GM19452 (cell line): ENCODE results near the gene PDCD2L.
A peak's percentile ranks its signal among the peaks of the same experiment; 100 is the strongest.
"Not testable (repeated sequence)": the region's sequence is repeated elsewhere in the genome, so short reads cannot be mapped to it uniquely, and the experiment has no call there.

ENCODE experiments used
- ATAC-seq: cut with Tn5 transposase; IDR thresholded peaks from one replicate; pipeline ENCODE4 v1.9.1; 2021; ENCODE audit not compliant: unreplicated experiment

PDCD2L gene

GRCh38 chr19:34373601-34374288 lies 30.5 kb upstream of the PDCD2L start:
- no peak for ATAC-seq

DNA sequence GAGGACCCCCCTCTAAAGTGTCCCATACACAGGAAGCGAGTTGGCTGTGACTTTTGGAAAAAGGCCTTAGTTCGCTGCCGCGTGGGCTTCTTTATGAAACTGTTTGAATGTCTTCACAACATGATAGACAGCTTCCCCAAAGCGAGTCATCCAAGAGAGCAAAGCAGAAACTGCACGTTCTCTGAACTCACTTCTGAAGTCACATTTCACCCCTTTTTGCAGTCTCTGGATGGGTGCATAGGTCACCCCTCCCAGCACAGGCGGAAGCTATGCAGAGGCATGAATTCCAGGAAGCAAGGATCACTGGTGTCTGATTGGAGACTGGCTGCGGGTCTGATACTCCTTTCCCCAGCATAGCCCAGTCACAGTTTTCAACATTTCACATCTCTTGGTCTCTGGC lies 28.6 kb upstream of the PDCD2L start:
- ATAC-seq = no peak

DNA sequence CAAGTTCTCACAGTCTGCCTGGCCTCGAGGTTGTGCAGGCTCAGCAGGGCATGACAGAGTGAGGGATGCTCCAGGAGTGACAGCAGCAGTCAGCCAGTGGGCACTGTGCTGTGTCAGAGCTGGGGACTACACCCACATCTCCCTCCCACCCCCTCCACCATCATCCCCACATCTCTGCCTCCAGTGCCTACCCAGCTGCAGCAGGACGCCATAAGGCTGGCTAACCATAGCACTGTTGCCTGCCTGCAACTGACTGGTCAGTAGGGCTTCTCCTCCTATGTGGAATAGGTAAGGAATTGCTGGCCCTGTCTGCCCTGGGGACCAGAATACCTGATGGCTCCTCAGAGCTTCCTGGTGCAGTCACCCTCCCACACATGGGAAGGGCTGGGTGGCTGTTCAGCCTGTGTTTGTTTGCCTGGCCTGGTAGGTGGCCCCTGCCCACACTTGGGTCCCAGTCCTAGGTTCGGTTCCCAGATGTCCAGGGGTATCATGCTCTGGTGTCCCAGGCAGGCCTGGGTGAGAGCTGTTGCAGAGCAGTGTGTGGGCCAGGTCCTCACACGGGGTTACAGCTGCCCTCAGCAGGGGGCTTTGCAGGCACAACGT lies 23.5 kb upstream of the PDCD2L start:
- no peak for ATAC-seq

DNA sequence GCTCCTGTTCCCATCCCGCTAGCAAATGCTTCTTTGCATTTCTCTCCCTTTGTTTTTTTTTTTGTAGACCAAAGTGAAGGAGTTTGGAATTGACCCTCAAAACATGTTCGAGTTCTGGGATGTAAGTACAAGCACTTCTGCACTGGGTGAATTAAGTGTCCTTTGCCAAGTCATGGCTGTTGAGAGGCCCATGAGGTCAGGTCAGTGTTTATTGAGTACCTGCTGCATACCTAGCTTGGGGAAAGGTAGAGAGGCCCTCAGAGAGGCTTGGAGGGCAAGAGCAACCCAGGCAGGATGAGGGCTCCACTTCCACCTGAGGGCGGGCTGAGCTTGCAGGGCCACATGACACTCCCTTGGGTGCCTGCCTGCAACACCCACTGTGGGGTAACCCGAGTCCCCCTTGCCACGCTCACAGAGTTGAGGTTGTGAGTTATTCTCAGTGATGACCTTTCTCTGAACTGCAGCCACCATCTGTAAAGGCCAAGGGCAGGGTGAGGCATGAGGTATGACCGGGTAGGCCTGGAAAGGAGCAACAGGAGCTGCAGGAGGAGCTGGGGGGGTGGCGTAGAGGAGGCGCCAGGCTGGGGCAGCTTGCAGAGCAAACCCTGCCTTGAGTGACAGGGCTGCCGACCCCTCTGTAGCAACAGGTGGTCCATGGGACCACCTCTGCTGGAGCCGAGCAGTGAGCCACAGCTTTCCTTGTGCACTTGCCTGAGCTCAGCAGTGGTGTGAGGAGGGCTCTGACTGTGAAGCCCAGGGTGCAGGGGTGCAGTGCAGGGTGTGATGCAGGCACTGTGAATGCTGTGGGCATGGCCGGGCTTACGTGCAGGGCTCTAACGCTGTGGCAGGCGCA lies 22.6 kb upstream of the PDCD2L start:
- no peak for ATAC-seq

DNA sequence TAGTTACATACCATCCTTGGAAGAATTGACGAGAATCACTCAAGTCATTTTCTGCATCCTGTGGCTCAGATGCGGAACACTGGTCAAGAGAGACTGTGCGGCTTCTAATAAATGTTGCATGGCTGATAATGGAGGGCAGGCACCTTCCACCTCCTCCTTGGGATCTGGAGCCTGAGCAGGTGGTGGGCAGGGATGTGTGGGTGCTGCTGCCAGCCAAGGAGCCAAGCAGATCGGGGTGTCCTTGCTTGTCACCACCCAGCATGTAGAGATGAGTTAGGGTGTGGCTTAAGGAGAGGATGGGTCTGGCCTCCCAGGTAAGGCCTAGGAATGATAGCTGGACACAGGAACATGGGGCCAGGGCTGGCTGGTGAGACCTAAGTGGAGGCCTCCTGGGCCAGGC lies 21.7 kb upstream of the PDCD2L start:
- no peak for ATAC-seq

DNA sequence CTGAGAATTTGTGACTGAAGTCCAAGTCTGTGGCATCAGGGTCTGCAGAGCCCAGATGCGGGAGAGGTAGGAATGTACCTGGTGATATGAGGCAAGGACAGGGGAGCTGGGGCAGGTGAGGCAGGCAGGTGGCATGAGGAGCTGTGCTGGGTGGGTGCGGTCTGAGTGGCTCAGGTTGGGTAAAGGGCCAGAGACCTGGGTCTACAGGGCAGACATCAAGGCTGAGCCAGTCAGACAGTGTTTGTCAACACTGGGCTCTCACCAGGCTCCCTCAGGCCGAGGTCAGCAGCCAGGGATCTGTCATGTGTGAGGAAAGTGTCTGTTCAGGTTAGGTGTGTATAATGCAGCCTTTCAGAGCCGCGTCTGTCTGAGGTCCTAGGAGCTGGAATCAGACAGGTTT lies 20.6 kb upstream of the PDCD2L start:
- no peak for ATAC-seq

- ATAC-seq = no peak
Observed at GRCh38 chr19:34386645-34387445, 17.4 kb upstream of the PDCD2L start.

- no peak for ATAC-seq
Observed at GRCh38 chr19:34387446-34387810, 16.8 kb upstream of the PDCD2L start.

- ATAC-seq = not testable (repeated sequence)
Observed at GRCh38 chr19:34388745-34389144, 15.5 kb upstream of the PDCD2L start.

DNA sequence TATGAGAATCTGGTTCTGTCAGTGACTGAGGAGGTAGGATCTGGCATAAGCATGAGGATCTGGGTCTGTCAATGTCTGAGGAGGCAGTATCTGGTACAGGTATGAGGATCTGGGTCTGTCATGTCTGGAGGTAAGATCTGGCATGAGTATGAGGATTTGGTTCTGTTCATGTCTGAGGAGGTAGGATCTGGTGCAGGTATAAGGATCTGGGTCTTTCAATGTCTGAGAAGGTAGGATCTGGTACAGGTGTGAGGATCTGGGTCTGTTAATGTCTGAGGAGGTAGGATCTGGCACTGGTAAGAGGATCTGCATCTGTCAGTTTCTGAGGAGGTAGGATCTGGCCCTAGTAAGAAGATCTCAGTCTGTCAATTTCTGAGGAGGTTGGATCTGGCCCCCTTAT lies 12.4 kb upstream of the PDCD2L start:
- ATAC-seq = no peak

DNA sequence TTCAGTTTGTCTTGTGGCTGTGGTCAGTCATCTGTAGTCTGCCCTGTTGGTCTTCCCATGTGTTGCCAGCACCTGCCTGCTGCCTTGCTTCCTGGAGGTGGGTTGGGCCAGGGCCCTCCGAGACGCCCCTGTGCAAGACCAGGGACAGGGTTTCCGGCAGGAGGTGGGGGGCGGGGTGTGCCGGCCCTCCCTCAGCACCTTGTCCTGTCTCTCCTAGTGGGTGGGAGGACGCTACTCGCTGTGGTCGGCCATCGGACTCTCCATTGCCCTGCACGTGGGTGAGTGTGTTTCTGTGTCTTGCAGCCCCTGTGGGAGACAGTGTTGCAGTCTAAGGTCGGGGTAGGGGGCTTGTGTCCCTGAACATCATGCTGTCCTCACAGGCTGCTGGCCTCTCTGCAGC lies 11.2 kb upstream of the PDCD2L start:
- no peak for ATAC-seq

- no peak for ATAC-seq
Observed at GRCh38 chr19:34393629-34394028, 10.6 kb upstream of the PDCD2L start.

GRCh38 chr19:34397853-34398252 lies 6.3 kb upstream of the PDCD2L start:
- no peak for ATAC-seq

- no peak for ATAC-seq
Observed at GRCh38 chr19:34399886-34400285, 4.3 kb upstream of the PDCD2L start.

DNA sequence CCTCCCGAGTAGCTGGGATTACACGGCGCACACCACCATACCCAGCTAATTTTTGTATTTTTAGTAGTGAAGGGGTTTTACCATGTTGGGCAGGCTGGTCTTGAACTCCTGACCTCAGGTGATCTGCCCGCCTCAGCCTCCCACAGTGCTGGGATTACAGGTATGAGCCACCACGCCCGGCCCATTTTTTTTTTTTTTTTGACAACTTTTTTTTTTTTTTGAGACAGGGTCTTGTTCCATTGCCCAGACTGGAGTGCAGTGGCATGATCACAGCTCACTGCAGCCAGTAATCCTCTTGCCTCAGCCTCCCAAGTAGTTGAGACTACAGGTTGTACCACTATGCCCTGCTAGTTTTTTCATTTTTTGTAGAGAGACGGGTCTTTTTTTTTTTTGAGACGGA lies 3.4 kb upstream of the PDCD2L start:
- ATAC-seq = not testable (repeated sequence)

- no peak for ATAC-seq
Observed at GRCh38 chr19:34402074-34402600, 2.1 kb upstream of the PDCD2L start.

DNA sequence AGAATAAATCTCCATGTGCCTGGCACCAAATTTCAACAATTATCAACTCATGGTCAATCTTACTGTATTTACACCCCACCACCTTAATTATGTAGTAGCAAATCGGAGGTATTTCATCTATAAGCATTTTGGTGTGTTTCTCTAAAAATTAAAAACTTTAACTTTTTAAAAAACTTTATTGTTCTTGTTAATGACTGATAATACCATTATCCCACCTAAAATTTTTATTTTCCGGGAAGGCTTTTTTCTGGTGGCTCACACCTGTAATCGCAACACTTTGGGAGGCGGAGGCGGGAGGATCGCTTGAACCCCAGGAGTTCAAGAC lies 453 bp upstream of the PDCD2L start:
- peak; percentile 17 for ATAC-seq

DNA sequence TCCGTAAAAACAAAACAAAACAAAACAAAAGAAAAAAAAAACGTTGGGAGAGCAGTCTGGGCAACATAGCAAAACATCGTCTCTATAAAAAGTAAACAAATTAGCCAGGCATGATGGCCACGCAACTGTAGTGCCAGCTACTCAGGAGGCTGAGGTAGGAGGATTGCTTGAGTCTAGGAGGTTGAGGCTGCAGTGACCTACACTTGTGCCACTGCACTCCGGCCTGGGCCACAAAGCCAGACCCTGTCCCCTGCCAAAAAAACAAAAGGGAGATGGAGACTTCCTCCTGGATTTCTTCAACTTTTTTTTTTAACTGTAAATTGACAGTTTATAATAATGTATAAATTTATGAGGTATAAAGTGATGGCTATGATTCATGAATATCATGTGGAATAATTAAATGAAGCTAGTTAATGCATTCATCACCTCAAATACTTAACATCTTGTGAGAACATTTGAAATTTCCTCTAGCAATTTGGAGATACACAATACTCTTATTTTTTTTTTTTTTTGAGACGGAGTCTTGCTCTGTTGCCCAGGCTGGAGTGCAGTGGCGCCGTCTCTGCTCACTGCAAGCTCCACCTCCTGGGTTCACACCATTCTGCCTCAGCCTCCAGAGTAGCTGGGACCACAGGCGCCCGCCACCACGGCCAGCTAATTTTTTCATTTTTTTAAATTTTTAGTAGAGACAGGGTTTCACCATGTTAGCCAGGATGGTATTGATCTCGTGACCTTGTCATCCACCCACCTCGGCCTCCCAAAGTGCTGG lies 1.9 kb downstream of the PDCD2L start:
- ATAC-seq = no peak

DNA sequence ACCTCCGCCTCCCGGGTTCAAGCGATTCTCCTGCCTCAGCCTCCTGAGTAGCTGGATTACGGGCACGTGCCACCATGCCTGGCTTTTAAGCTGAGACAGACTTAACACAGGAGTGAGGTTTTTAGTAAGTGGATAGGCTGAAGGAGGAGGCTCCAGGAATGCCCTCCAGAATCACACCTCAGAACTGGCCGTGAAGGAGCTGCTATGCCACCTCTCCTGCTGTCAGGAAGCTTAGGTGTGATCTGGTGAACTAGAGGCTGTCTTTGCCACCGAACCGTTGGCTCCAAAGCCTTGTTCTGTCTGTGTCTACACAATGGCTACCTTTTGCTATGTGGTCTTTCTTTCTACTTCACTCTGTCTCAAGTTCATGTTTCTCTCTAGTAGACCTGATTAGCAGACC lies 4.2 kb downstream of the PDCD2L start:
- ATAC-seq = no peak
